ENCODE data around the gene SIN3A. TPM values are rescaled to one million over a fixed set of nuclear protein-coding genes. Genes with fewer than 3 reads are reported as not detected.

SIN3A gene
- total and polyA plus RNA-seq, 2 of the 4 experiments (the other 2 are of a cell fraction), result 21.2 to 31.5 TPM

- Histone ChIP-seq H4K5ac (ENCODE audit: low read depth, low read length) (no peak overlapping the region), H4K8ac (ENCODE audit: low read depth in 2 of 2, low read length in 2 of 2) (no peak overlapping the region), H2AK5ac (ENCODE audit: low read depth, low read length) (no peak overlapping the region), H3K36me3 (ENCODE audit: control insufficient read depth, insufficient read depth, low read length) (peaks cover 33% of the 10 kb centered on the region), H4K20me1 (ENCODE audit: insufficient read depth, low read length) (peaks cover 19% of the 10 kb centered on the region; the same call in 1 of the 2 replicates), H3K56ac (ENCODE audit: extremely low read depth, insufficient read depth, low read length) (no peak overlapping the region), H3K14ac (replicated peaks; ENCODE audit: low read depth, low read length) (no peak overlapping the region), H2BK20ac (ENCODE audit: low read depth, low read length) (no peak overlapping the region), H2BK5ac (ENCODE audit: low read depth, low read length, poor library complexity, severe bottlenecking) (no peak overlapping the region), H3K27me3 (ENCODE audit: control insufficient read depth, insufficient read depth, low read length) (no peaks in the 10 kb centered on the region), H3K4ac (ENCODE audit: low read depth, low read length) (no peak overlapping the region), H4K91ac (ENCODE audit: insufficient read depth, low read depth, low read length) (no peak overlapping the region), H2BK15ac (ENCODE audit: low read depth, low read length) (no peak overlapping the region), H3K27ac (ENCODE audit: insufficient read depth, low read length) (no peak overlapping the region), H3K23ac (ENCODE audit: low read depth, low read length) (no peak overlapping the region), H3K4me1 (ENCODE audit: control insufficient read depth, insufficient read depth, low read length) (peaks cover 4% of the 10 kb centered on the region), H3K9me3 (ENCODE audit: control insufficient read depth, insufficient read depth, low read length) (no peaks in the 10 kb centered on the region), H3K79me1 (ENCODE audit: low read depth in 1 of 2, low read length in 2 of 2) (peaks cover 60 to 64% of the 10 kb centered on the region in 2 experiments), H2AK9ac (replicated peaks; ENCODE audit: low read depth, low read length, poor library complexity) (no peak overlapping the region), H2AFZ (replicated peaks; ENCODE audit: low read length, poor library complexity) (no peak overlapping the region), H3K18ac (ENCODE audit: low read depth, low read length) (no peak overlapping the region), H2BK120ac (ENCODE audit: low read depth, low read length) (no peak overlapping the region), H3K4me3 (ENCODE audit: insufficient read depth, low read depth, low read length) (no peak overlapping the region), H3K9me1 (ENCODE audit: insufficient read depth, low read length) (peaks cover 4% of the 10 kb centered on the region; the same call in 1 of the 2 replicates), H3K9ac (ENCODE audit: low read depth, low read length) (no peak overlapping the region), H3K4me2 (ENCODE audit: low read depth, low read length) (no peak overlapping the region)
- ATAC-seq (ENCODE audit: low read depth) (no peak), DNase-seq (no peak)
- ChIA-PET CTCF (no interaction called here), POLR2A (ENCODE audit: unreplicated experiment) (no interaction called here)
- dilution Hi-C loops (cut with HindIII; ENCODE audit: low sequenced_read_pairs, unreplicated experiment), result no loop called here
- BruUV-seq (replicated peaks), result TSS peak; percentile 59
- 57% methylated on average over 1 of the region's 1 CpG; no CpG with 5 or more reads in 1 of the 2 experiments for WGBS, 2 experiments (ENCODE audit: extremely low coverage in 2 of 2, insufficient read length in 1 of 2)
- in situ Hi-C loops (cut with MboI; ENCODE audit: low sequenced_read_pairs), result no loop called here
- intact Hi-C loops (cut with micrococcal nuclease), result no loop called here
- no peak for TF ChIP-seq FOS (IDR thresholded peaks at IDR 0.05; ENCODE audit: low read depth, low read length)
- TF ChIP-seq POLR2A (IDR thresholded peaks at IDR 0.05; ENCODE audit: low read depth, low read length), result no peak
- no peak for TF ChIP-seq MAFK (IDR thresholded peaks at IDR 0.05; ENCODE audit: low read depth, low read length)
- no peak for TF ChIP-seq MXI1 (IDR thresholded peaks at IDR 0.05; ENCODE audit: borderline replicate concordance, low read depth, low read length)
- TF ChIP-seq NFE2L2 (IDR thresholded peaks at IDR 0.05; ENCODE audit: low read depth, low read length), result no peak
- TF ChIP-seq RAD21 (IDR thresholded peaks at IDR 0.05; ENCODE audit: low read length), result no peak
- no peak for TF ChIP-seq RFX5 (IDR thresholded peaks at IDR 0.05; ENCODE audit: low read depth, low read length)
- TF ChIP-seq SMC3 (IDR thresholded peaks at IDR 0.05; ENCODE audit: low read depth, low read length), result no peak
- TF ChIP-seq CTCF (conservative IDR thresholded peaks at IDR 0.05; ENCODE audit: low read depth, low read length), result no peak
- no peak for TF ChIP-seq ELK1 (IDR thresholded peaks at IDR 0.05; ENCODE audit: borderline replicate concordance, low read depth, low read length)
- TF ChIP-seq BHLHE40 (IDR thresholded peaks at IDR 0.05; ENCODE audit: low read depth, low read length), result no peak
- TF ChIP-seq CEBPB (IDR thresholded peaks at IDR 0.05; ENCODE audit: low read depth, low read length), result no peak
Measured at GRCh38 chr15:75371486-75371885, 80.0 kb downstream of the SIN3A start.

All from IMR-90 (cell line).